Tibial artery (tissue), 4 donors: Measurements from ENCODE around the gene TSPO2.

ENCODE experiments used
- DNase-seq, 2 donors: peaks; one replicate each; pipeline ENCODE4 v3.0.0-alpha.2; 2019
- H3K27ac ChIP-seq, 2 donors: fragments of 200-600 bp; sonication (generic) in 1 of 2; 1 replicate in 1 of 2; 2 replicates in 1 of 2; pipeline ENCODE4 v1.5.1; 2018 to 2019; ENCODE audit warnings: mild to moderate bottlenecking in 1 of 2
- H3K27me3 ChIP-seq, 2 donors: fragments of 200-600 bp; sonication (generic) in 1 of 2; one replicate each; pipeline versions ENCODE4 v1.5.1 to v1.6.0; 2016 to 2019
- H3K36me3 ChIP-seq, 3 donors: fragments of 200-600 bp; sonication (generic) in 2 of 3; one replicate each; pipeline ENCODE4 v1.5.1; 2016 to 2019; ENCODE audit warnings: mild to moderate bottlenecking in 2 of 3
- H3K4me1 ChIP-seq, 4 donors: fragments of 200-600 bp; sonication (generic) in 2 of 4; 1 replicate in 3 of 4; 2 replicates in 1 of 4; pipeline ENCODE4 v1.5.1; 2016 to 2019
- H3K4me3 ChIP-seq, 2 donors: fragments of 200-600 bp; sonication (generic) in 1 of 2; 1 replicate in 1 of 2; 2 replicates in 1 of 2; pipeline ENCODE4 v1.5.1; 2018 to 2019; ENCODE audit warnings: mild to moderate bottlenecking in 2 of 2
- H3K9me3 ChIP-seq, 3 donors: fragments of 200-600 bp; sonication (generic) in 1 of 3; one replicate each; pipeline ENCODE4 v1.5.1; 2016 to 2019
- CTCF ChIP-seq, 2 experiments: fragments of 200-600 bp in 1 of 2; fragments of 450-650 bp in 1 of 2; IDR thresholded peaks; one replicate each; pipeline ENCODE4 v1.5.1; 2017 to 2019; ENCODE audit warnings: antibody characterized with exemption in 2 of 2, mild to moderate bottlenecking in 1 of 2, moderate library complexity in 1 of 2
- intact Hi-C: fragments of 100-400 bp; cut with DNase I; formaldehyde crosslinking; loops from one replicate; pipeline ENCODE4 v1.15.0; 2023; ENCODE audit warnings: low total_unique reads

The TSPO2 gene

GRCh38 chr6:41059556-41059955 lies 17.3 kb downstream of the TSPO2 start:
- intact Hi-C loops: no loop called here
- TF ChIP-seq CTCF (IDR thresholded peaks at IDR 0.05): no peak
- Histone ChIP-seq H3K4me3 (no peak overlapping the region), H3K36me3 (peaks cover 14 to 39% (median 29%) of the 10 kb centered on the region in 3 donors), H3K27ac (no peak overlapping the region), H3K4me1 (peaks cover 0 to 6% (median 0%) of the 10 kb centered on the region in 4 donors), H3K9me3 (no peaks in the 10 kb centered on the region), H3K27me3 (no peaks in the 10 kb centered on the region)
- no peak for DNase-seq

- Histone ChIP-seq H3K4me3 (no peak overlapping the region), H3K27ac (no peak overlapping the region), H3K27me3 (no peaks in the 10 kb centered on the region), H3K36me3 (peaks cover 20 to 45% (median 39%) of the 10 kb centered on the region in 3 donors), H3K4me1 (peaks cover 0 to 6% (median 0%) of the 10 kb centered on the region in 4 donors), H3K9me3 (no peaks in the 10 kb centered on the region)
- intact Hi-C loops: loop anchor here (10.0 kb wide), 1 partner anchor 56 kb away; no protein-coding TSS in a partner anchor
- no peak for DNase-seq
- no peak for TF ChIP-seq CTCF (IDR thresholded peaks at IDR 0.05)
Measured at GRCh38 chr6:41061196-41061726, 19.0 kb downstream of the TSPO2 start.

- Histone ChIP-seq H3K27ac (no peak overlapping the region), H3K9me3 (no peaks in the 10 kb centered on the region), H3K4me1 (peaks cover 0 to 6% (median 0%) of the 10 kb centered on the region in 4 donors), H3K36me3 (peaks cover 20 to 45% (median 39%) of the 10 kb centered on the region in 3 donors), H3K27me3 (no peaks in the 10 kb centered on the region), H3K4me3 (no peak overlapping the region)
- TF ChIP-seq CTCF (IDR thresholded peaks at IDR 0.05): no peak
- DNase-seq: no peak
- intact Hi-C loops: loop anchor here (10.0 kb wide), 1 partner anchor 57 kb away; no protein-coding TSS in a partner anchor
Measured at GRCh38 chr6:41062056-41062455, 19.8 kb downstream of the TSPO2 start.

- H3K9me3 ChIP-seq: no peaks in the 10 kb centered on the region
- no peaks in the 10 kb centered on the region for H3K27me3 ChIP-seq
- no peak overlapping the region for H3K4me3 ChIP-seq
- no peak for DNase-seq
- intact Hi-C loops: loop anchor here (10.0 kb wide), 1 partner anchor 59 kb away; no protein-coding TSS in a partner anchor
- TF ChIP-seq CTCF (IDR thresholded peaks at IDR 0.05): no peak
- H3K36me3 ChIP-seq: peaks cover 20 to 56% (median 39%) of the 10 kb centered on the region in 3 donors
- H3K4me1 ChIP-seq: peaks cover 0 to 3% (median 0%) of the 10 kb centered on the region in 4 donors
- H3K27ac ChIP-seq: no peak overlapping the region
Measured at GRCh38 chr6:41063884-41064285, 21.6 kb downstream of the TSPO2 start.

- no peak overlapping the region for H3K27ac ChIP-seq
- no peak overlapping the region for H3K4me3 ChIP-seq
- H3K27me3 ChIP-seq: no peaks in the 10 kb centered on the region
- TF ChIP-seq CTCF (IDR thresholded peaks at IDR 0.05): no peak
- intact Hi-C loops: loop anchor here (5.0 to 10.0 kb wide), 2 partner anchors 38 to 60 kb away; no protein-coding TSS in a partner anchor
- peaks cover 0 to 1% (median 0%) of the 10 kb centered on the region in 4 donors for H3K4me1 ChIP-seq
- H3K36me3 ChIP-seq: peaks cover 20 to 66% (median 39%) of the 10 kb centered on the region in 3 donors
- H3K9me3 ChIP-seq: no peaks in the 10 kb centered on the region
- no peak for DNase-seq
Measured at GRCh38 chr6:41064841-41065240, 22.6 kb downstream of the TSPO2 start.
